NCI-H82 (cell line): Measurements from ENCODE around the gene MRPL20.
"Not testable (repeated sequence)": the region's sequence is repeated elsewhere in the genome, so short reads cannot be mapped to it uniquely, and the experiment has no call there.

Source experiments
- DNase-seq: peaks from one replicate; lab custom pipeline; 2025; lab: John Stamatoyannopoulos, UW

Gene MRPL20

GRCh38 chr1:1437033-1437903, 30.2 kb upstream of the MRPL20 start:
- no peak for DNase-seq

- DNase-seq = no peak
Observed at GRCh38 chr1:1436630-1437032, 29.5 kb upstream of the MRPL20 start.

GRCh38 chr1:1435911-1436629, 29.0 kb upstream of the MRPL20 start:
- no peak for DNase-seq

GRCh38 chr1:1435106-1435903, 28.2 kb upstream of the MRPL20 start, which contains the start of gene VWA1:
Gene VWA1 (plus strand): TSS chr1:1435690. CDS start chr1:1435749, 59 bp downstream.
- DNase-seq = peak; percentile 88

- no peak for DNase-seq
Observed at GRCh38 chr1:1434824-1435105, 27.7 kb upstream of the MRPL20 start.

GRCh38 chr1:1434131-1434823, 27.2 kb upstream of the MRPL20 start:
- no peak for DNase-seq

GRCh38 chr1:1433804-1434130, 26.7 kb upstream of the MRPL20 start:
- no peak for DNase-seq

- DNase-seq = peak; percentile 73
Observed at GRCh38 chr1:1432951-1433803, 26.1 kb upstream of the MRPL20 start.

- no peak for DNase-seq
Observed at GRCh38 chr1:1432274-1432950, 25.3 kb upstream of the MRPL20 start.

GRCh38 chr1:1431845-1432273, 24.8 kb upstream of the MRPL20 start:
- DNase-seq = peak; percentile 55

- peak; percentile 74 for DNase-seq
Observed at GRCh38 chr1:1430992-1431844, 24.1 kb upstream of the MRPL20 start.

GRCh38 chr1:1430114-1430982, 23.3 kb upstream of the MRPL20 start:
- DNase-seq = peak; percentile 97

GRCh38 chr1:1429671-1430073, 22.6 kb upstream of the MRPL20 start:
- DNase-seq = no peak

GRCh38 chr1:1428967-1429366, 21.9 kb upstream of the MRPL20 start:
- not testable (repeated sequence) for DNase-seq

GRCh38 chr1:1428174-1428573, 21.1 kb upstream of the MRPL20 start:
- peak; percentile 57 for DNase-seq

- DNase-seq = peak; percentile 46
Observed at GRCh38 chr1:1427820-1428148, 20.7 kb upstream of the MRPL20 start.

- DNase-seq = peak; percentile 99
Observed at GRCh38 chr1:1427106-1427819, 20.2 kb upstream of the MRPL20 start.

- no peak for DNase-seq
Observed at GRCh38 chr1:1426496-1427105, 19.5 kb upstream of the MRPL20 start.
